ENCODE data around the gene RFTN2.
A peak's percentile ranks its signal among the peaks of the same experiment; 100 is the strongest.
"Not testable (repeated sequence)": the region's sequence is repeated elsewhere in the genome, so short reads cannot be mapped to it uniquely, and the experiment has no call there.

The RFTN2 gene, protein sequence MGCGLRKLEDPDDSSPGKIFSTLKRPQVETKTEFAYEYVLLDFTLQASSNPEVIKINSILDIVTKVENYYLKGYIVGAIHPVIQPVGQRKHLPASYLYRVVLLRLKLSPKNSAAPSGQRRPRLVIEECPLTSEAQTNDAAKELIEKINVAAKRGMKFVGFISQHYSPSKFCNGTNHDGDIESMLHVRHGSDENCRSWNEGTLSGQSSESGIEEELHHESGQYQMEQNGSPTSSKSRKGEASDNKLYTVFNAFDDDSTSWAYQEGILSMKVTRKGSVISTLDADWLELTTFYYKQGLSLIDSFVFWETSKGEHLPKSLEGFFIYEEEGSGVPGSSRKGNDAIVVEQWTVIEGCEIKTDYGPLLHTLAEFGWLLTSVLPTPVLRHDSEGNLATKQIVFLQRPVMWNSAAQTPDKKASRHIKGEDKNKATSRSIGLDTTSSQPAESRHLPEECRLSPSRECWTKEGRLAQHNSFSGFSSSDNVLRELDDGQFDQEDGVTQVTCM

DNA sequence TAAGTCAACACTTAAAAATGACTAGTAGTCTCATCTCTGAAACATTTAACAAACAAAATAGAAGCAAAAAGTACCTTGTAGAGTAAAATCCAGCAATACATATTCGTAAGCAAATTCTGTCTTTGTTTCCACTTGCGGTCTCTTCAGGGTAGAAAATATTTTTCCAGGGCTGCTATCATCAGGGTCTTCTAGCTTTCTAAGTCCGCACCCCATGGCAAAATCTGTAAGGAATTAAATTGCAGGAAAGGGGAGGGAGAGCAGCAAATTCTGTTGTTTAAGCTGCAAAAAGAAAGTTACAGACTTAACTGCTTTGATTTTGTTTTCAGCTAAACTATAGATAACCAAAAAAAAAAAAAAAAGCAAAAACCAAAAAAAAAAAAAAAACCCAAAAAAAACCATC lies at the start of gene RFTN2:
Gene RFTN2, minus strand, starts transcription at position 342 of the 400 bp plus-strand sequence. Its CDS starts 129 bp downstream, at position 213.
- DNase-seq (ENCODE audit: low spot score) = no peak

DNA sequence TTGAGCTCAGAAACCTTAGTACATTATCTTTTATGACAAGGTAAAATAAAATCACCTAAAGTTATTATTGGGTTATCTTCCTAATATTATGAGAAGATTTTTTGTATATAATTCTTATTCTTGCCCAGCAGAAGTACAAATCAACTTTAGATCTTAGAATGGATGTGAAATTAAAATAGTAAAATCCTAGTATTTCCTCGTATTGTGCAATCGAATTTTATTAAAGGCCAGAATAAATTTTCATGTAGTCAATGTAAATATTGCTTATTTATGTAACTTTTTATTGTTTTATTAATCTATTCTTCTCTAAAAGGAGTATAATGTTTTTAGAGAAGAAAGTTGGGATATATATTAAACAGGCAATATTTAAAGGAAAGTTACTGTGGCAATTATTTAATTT lies 42.5 kb upstream of the RFTN2 start:
- no peak for DNase-seq (ENCODE audit: low spot score)

DNA sequence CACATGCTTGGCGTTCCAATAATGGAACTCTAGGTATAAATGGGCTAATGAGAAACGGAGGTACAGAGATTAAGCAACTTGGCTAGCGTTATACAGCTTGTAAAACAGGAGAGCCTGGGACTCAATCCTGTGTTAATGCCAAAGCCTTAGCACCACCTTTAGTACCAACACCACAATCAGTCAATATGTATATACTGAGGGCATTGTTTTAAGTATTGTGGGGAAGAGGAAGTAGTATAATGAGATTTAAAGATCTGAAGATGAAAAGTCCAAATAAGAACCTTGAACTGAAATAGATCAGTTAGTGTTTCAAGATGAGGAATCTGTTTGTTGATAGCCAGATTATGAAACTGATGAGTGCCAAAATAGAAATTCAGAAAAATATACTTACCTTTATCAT lies 37.9 kb upstream of the RFTN2 start:
- DNase-seq (ENCODE audit: low spot score) = no peak

DNA sequence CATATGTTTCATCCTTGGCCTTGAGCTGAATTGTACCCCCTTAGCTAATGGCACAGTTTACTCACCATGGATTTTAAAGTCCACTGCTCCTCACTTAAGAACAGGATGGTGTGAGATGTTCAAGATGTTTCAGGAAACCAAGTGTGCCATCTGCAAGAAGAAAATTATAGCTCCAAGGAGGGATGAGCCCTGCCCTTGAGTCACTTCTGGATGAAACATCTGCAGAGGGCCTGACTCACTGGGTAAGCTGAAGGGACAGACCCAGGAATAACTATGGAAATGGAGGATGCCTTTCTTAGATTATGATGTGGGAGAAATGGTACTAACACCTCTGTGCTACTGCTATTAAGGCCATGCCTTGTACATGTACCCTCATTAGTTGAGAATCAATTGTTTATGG lies 36.2 kb upstream of the RFTN2 start:
- no peak for DNase-seq (ENCODE audit: low spot score)

DNA sequence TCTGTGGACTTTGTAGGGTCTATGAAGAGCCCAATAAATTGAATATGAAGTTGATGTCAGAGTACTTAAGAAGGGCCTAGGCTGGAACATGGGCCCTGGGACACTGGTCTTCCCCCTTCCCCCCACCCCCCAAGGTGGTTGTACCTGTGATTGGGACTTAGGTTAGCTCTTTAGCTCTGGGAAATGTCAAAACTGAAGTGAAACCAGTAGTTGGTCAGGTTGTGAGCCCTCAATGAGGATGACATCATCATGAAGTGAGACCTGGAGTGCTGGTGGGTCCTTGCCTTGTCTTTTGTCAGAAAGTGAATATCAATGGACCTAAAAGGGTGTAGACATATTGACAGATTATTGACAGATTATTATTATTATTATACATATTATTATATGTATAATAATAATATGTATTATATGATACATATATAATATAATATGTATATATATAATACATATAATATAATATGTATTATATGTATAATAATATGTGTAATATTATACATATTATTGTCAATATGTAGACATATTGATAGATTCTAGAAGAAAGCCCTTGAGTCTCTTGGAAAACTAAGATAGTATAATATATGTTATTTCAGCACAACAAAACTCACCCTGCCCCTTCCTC lies 35.1 kb upstream of the RFTN2 start:
- no peak for DNase-seq (ENCODE audit: low spot score)

DNA sequence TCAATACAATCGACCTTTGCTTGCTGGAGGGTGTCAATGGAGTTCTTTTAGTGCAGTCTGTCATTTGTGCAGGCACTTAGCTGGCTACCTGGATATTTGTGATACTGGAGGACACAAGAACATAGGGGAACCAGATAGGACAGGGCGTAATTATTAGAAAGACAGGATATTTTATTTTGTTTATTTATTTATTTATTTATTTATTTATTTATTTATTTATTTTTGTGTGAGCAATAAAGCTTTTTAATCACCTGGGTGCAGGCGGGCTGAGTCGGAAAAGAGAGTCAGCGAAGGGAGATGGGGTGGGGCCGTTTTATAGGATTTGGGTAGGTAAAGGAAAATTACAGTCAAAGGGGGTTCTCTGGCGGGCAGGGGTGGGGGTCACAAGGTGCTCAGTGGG lies 33.8 kb upstream of the RFTN2 start:
- not testable (repeated sequence) for DNase-seq (ENCODE audit: low spot score)

DNA sequence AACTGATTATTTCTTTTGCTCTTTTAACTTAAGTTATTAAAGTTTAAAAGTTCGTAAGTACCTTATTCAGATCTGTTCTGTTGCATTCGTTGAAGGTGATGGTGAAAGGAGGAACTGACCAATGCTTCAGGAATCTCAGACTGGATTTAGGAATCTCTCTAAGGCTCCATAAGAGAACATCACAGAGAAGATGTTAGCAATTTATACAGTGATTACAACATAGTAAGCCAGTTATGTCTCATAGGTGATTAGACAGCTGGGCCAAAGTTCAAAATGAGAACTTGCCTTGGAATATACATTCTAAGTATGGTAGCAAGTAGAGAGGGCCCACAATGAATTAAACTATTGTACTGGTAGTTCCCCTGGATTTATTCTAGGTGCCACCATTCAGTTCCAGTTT lies 32.9 kb upstream of the RFTN2 start:
- DNase-seq (ENCODE audit: low spot score) = peak; percentile 33

DNA sequence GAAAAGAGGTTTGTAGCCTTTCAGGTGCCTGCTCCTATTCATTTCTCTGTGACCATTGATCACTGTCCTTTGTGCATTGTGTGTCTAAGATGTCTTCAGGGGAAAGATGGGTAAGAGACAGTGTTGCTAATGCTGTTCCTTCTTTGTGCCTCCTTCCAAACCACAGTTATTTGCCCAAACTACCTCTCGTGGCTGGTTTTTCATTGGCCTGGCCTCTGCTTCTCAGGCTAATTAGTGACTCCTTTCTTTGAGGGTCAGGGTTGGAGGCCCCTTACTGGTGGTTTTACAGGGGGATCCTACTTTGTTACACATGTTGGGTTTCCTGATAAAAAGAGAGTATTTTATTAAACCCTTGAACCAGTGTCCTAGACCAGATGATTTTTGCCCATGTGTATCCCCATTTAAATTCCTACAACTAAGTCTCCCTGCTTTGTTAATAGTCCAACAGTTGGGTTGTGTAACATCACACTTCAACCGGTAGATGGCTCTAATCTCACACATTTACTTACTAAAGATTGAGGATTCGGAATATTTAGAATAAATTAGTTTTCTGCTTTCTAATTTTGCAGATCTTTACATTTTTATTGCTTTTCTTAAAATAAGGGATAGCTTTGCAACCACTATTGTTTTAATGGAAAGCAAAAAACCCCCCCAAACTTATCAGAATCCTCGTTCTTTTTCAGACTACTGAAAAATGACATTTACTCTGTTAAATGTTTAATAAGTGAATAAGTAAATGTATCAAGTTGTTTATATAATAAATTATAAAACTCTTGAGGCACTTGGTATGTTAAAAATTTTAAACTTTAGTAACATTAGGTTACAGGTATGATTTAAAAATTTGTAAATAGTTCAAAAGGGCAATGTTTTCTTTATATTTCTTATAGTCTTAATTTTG lies 32.2 kb upstream of the RFTN2 start:
- DNase-seq (ENCODE audit: low spot score) = peak; percentile 56

DNA sequence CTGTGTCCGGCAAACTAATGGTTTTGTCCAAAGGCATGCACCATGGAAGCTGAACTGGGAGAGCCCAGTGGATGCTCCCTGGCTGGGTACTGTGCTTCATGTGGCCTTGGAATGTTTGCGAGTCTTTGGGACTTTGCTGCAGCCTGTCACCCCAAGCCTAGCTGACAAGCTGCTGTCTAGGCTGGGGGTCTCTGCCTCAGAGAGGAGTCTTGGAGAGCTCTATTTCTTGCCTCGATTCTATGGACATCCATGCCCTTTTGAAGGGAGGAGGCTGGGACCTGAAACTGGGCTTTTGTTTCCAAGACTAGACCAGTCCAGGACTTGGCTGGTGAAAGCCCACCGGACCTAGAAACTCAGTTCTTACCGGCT lies 31.4 kb upstream of the RFTN2 start:
- DNase-seq (ENCODE audit: low spot score) = no peak

DNA sequence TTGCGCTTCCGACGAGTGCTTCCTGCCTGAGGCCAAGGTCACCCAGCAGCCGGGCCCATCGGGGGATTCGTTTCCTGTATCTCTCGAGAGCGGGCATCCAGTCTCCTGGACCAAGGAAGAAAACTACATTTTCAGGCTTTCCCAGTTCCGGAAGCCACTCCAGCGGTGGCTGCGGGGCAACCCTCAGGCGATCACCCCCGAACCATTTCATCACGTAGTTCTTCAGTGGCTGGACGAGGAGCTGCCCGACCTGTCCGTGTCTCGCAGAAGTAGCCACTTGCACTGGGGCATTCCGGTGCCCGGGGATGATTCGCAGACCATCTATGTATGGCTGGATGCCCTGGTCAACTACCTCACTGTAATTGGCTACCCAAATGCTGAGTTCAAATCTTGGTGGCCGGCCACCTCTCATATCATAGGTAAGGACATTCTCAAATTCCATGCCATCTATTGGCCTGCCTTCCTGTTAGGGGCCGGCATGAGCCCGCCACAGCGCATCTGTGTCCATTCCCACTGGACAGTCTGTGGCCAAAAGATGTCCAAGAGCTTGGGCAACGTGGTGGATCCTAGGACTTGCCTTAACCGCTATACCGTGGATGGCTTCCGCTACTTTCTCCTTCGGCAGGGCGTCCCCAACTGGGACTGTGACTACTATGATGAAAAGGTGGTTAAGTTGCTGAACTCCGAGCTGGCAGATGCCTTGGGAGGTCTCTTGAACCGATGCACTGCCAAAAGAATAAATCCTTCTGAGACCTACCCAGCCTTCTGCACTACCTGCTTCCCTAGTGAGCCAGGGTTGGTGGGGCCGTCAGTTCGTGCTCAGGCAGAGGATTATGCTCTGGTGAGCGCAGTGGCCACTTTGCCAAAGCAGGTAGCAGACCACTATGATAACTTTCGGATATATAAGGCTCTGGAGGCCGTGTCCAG lies 30.8 kb upstream of the RFTN2 start:
- DNase-seq (ENCODE audit: low spot score) = peak; percentile 81

DNA sequence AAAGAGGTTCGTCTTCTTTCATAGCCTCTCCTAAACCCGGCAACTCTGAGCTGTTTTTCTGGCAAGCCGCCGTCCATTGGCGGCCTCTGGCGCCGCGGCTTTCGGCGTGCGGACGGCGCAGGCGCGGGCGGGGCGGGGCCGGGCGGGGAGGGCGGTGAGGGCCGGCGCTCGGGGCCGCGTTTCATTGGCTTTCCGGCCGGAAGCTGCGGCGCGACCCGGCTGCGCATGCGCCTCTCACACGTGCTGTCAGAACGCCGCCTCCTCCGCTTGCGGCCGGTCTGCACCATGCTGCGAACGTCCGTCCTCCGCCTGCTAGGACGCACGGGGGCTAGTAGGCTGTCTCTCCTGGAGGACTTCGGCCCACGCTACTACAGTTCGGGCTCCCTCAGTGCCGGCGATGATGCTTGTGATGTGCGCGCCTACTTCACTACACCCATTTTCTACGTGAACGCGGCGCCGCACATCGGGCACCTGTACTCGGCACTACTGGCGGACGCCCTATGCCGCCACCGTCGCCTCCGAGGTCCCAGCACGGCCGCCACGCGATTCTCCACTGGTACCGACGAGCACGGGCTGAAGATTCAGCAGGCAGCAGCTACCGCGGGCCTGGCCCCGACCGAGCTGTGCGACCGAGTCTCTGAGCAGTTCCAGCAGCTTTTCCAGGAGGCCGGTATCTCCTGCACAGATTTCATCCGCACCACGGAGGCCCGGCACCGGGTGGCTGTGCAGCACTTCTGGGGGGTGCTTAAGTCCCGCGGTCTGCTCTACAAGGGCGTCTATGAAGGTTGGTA lies 29.9 kb upstream of the RFTN2 start, which contains the start of gene MARS2:
Gene MARS2, plus strand, starts transcription at position 249 of the 791 bp plus-strand sequence. Its CDS starts 37 bp downstream, at position 286.
- peak; percentile 98 for DNase-seq (ENCODE audit: low spot score)

DNA sequence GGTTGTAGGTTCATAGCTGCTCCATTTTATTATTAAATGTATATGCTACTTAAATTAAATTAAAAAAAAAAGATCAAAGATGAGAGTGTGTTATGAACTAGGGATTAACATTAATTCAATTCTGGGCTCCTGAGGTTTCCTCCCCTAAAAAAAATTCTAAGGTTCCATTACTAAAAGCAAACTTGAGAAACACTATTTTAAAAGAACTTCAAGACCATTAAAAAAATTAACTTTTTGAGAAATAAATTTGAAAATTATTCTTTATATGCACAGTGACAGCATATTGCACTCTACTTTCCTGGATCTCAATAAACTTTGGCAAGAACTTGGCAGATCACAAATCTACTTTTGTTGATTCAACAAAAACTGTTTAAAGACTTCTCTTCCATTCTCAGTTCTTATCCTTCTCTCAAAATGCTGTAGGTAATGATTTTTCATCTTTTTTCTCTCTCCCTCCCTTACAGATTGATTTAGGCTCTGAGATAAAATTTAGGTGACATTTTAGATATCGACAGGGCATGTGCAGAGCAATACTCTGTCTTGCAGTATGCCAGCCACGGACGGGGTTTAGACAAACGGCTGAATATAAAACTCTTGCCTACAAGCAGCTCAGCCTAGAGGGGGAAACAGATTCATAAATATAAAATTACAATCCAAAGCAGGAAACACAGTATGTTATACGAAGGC lies 29.2 kb upstream of the RFTN2 start:
- DNase-seq (ENCODE audit: low spot score) = no peak

DNA sequence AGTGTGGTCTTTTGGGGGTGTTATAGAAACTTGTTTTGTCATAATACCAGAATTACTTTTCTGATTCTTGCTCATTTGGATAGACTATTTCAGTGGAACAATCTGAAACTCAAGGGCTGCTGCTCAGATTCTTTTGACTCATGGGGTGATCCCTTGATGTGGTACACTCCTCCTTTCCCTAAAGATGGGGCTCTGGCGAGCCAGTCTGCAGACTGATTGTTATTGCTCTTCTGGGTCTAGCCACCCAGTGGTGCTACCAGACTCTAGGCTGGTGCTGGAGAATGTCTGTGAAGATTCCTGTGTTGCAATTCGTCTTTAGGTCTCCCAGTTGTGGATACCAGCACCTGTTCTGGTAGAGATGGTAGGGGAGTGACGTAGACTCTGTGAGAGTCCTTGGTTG lies 25.6 kb upstream of the RFTN2 start:
- DNase-seq (ENCODE audit: low spot score) = no peak

DNA sequence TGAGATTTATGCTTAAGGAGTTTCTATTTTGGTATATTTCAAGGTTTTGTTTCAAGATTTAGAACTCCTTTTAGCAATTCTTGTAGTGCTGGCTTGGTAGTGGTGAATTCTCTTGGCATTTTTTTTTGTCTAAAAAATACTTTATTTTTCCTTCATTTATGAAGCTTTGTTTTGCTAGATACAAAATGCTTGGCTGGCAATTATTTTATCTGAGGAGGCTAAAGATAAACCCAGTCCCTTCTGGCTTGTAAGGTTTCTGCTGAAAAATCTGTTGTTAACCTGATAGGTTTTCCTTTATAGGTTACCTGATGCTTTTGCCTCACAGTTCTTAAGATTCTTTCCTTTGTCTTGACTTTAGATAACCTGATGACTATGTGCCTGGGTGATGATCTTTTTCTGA lies 24.3 kb upstream of the RFTN2 start:
- not testable (repeated sequence) for DNase-seq (ENCODE audit: low spot score)

DNA sequence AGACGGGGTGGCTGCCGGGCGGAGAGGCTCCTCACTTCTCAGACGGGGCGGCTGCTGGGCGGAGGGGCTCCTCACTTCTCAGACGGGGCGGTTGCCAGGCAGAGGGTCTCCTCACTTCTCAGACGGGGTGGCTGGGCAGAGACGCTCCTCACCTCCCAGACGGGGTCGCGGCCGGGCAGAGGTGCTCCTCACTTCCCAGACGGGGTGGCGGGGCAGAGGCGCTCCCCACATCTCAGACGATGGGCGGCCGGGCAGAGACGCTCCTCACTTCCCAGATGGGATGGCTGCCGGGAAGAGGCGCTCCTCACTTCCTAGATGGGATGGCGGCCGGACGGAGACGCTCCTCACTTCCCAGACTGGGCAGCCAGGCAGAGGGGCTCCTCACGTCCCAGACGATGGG lies 21.2 kb upstream of the RFTN2 start:
- DNase-seq (ENCODE audit: low spot score) = not testable (repeated sequence)

DNA sequence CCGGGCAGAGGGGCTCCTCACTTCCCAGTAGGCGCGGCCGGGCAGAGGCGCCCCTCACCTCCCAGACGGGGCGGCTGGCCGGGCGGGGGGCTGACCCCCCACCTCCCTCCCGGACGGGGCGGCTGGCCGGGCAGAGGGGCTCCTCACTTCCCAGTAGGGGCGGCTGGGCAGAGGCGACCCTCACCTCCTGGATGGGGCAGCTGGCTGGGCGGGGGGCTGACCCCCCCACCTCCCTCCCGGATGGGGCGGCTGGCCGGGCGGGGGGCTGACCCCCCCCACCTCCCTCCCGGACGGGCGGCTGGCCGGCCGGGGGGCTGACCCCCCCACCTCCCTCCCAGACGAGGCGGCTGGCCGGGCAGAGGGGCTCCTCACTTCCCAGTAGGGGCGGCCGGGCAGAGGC lies 20.6 kb upstream of the RFTN2 start:
- not testable (repeated sequence) for DNase-seq (ENCODE audit: low spot score)

DNA sequence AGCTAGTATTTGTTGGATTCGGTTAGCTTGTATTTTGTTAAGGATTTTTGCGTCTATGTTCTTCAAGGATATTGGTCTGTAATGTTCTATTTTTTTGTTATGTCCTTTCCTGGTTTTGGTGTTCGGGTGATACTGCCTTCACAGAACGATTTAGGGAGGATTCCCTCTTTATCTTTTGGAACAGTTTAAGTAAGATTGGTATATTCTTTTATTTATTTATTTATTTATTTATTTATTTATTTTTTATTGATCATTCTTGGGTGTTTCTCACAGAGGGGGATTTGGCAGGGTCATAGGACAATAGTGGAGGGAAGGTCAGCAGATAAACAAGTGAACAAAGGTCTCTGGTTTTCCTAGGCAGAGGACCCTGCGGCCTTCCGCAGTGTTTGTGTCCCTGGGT lies 19.8 kb upstream of the RFTN2 start:
- not testable (repeated sequence) for DNase-seq (ENCODE audit: low spot score)

DNA sequence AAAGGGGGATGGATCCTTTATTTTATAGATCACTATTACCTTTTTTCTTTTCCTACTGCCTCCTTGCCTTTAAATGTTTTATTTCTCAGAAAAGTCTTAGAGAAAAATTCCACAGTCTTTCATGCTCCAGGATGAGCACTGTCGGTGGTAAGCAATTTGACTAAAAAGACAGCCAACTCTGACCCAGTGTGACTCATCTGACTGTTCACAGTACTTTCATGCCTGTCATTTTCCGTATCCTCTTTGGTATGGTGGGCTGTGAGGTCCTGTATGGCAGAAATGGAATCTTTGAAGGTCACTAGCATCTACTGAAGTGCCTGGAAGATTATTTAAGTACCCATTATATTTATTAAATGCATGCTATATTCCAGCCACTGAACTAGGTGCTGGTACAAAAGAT lies 2.1 kb upstream of the RFTN2 start:
- peak; percentile 60 for DNase-seq (ENCODE audit: low spot score)

DNA sequence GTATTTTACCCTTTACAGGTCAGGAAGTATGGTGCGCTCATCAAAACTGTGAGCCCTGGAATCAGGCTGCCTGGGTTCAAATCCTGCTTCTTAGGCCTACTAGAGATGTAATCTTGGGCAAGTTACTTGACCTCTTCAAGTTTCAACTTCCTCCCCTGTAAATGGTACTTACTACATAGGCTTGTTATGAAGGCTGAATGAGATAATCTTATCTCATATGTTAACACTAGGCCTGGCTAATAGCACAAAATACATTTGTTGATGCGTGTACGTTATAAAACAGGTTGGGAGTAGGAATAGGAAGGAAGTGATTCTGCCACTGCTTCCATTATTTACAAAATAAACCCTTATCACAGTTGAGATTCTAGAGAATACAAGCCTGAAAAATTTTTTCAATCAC lies 1.7 kb upstream of the RFTN2 start:
- DNase-seq (ENCODE audit: low spot score) = no peak

DNA sequence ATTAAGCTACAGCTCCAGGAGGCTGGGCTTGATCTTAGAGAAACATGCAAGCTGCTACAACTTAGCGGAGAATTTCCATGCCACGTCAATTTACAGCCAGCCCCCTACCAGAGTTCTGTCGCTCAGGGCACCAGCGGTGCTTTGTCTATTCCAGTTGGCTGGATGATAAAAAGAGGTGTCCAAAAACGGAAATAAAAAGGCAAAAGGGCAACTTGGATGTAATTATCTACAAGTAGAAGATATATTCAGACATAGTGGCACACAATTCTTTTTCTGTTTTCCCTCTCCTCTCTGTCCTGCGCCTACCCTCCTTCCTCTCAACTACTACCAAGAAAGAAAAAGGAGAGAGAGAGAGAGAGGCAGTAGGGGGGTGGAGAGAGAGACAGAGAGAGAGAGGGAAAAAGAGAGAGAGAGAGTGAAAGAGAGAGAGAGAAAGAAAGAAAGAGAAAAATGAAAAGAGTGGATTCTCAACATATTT lies 363 bp upstream of the RFTN2 start:
- DNase-seq (ENCODE audit: low spot score) = peak; percentile 36

All from kidney capillary endothelial cell (primary cell).